Cardiac muscle cell (in vitro differentiated cells and primary cell): ENCODE results near the gene WSB1. TPM values are rescaled to one million over a fixed set of nuclear protein-coding genes. Genes with fewer than 3 reads are reported as not detected.

Experiments
- DNase-seq, 2 donors: peaks; one replicate each; pipeline versions ENCODE4 v3.0.0 to v3.0.0-alpha.2; 2010 to 2017; ENCODE audit warnings: low read depth in 1 of 2, low spot score in 1 of 2
- H3K27ac ChIP-seq: fragments of 200-600 bp; sonication (generic); 2 replicates; pipeline ENCODE4 v1.5.1; 2016
- H3K27me3 ChIP-seq: fragments of 200-600 bp; sonication (generic); 2 replicates; pipeline ENCODE4 v1.6.0; 2016; ENCODE audit warnings: control low read depth
- H3K36me3 ChIP-seq: fragments of 200-600 bp; sonication (generic); 2 replicates; pipeline ENCODE4 v1.5.1; 2016; ENCODE audit warnings: control low read depth
- H3K4me1 ChIP-seq: fragments of 200-600 bp; sonication (generic); 2 replicates; pipeline ENCODE4 v1.8.1; 2017; ENCODE audit warnings: low read depth, mild to moderate bottlenecking, mixed run types
- H3K4me3 ChIP-seq: fragments of 200-600 bp; sonication (generic); 2 replicates; pipeline ENCODE4 v1.5.1; 2016; ENCODE audit warnings: mild to moderate bottlenecking
- H3K9me3 ChIP-seq: fragments of 200-600 bp; sonication (generic); 2 replicates; pipeline ENCODE4 v1.5.1; 2017; ENCODE audit warnings: low read depth, mild to moderate bottlenecking, control low read depth
- CTCF ChIP-seq: IDR thresholded peaks from 2 replicates; pipeline ENCODE4 v1.5.1; 2012; ENCODE audit warnings: low read depth, mild to moderate bottlenecking, low read length
- polyA plus RNA-seq: library from polyadenylated mRNA; unstranded; fragments of >200 nt; fragmentation: Nextera tagmentation; extraction: Ambion mirVana; gene quantifications from 2 replicates; pipeline ENCODE4 v1.2.1, GENCODE V29; 2016
- total RNA-seq: library from RNA; depleted of rRNA; stranded (reverse); fragments of >200 nt; gene quantifications from 2 replicates; pipeline ENCODE4 v1.2.3, GENCODE V29; 2016

Gene WSB1
- total and polyA plus RNA-seq, 2 experiments from 2014 or later: 308 to 471 TPM

GRCh38 chr17:27313301-27313700 lies 19.4 kb downstream of the WSB1 start:
- Histone ChIP-seq H3K27me3 (no peaks in the 10 kb centered on the region), H3K4me1 (peaks cover 10% of the 10 kb centered on the region), H3K4me3 (no peak overlapping the region), H3K9me3 (no peaks in the 10 kb centered on the region), H3K36me3 (peaks cover 80% of the 10 kb centered on the region), H3K27ac (peak overlapping the region; percentile 21)
- no peak for DNase-seq
- no peak for TF ChIP-seq CTCF

- peak overlapping the region; percentile 98 for H3K27ac ChIP-seq
- H3K36me3 ChIP-seq: peaks cover 64% of the 10 kb centered on the region
- H3K27me3 ChIP-seq: no peaks in the 10 kb centered on the region
- TF ChIP-seq CTCF: no peak
- DNase-seq: peak; percentile 84 to 91
- no peak overlapping the region for H3K4me3 ChIP-seq
- no peaks in the 10 kb centered on the region for H3K9me3 ChIP-seq
- H3K4me1 ChIP-seq: peaks cover 12% of the 10 kb centered on the region
Observed at GRCh38 chr17:27315322-27315721, 21.4 kb downstream of the WSB1 start.

- H3K9me3 ChIP-seq: no peaks in the 10 kb centered on the region
- H3K4me1 ChIP-seq: peaks cover 12% of the 10 kb centered on the region
- peaks cover 59% of the 10 kb centered on the region for H3K36me3 ChIP-seq
- TF ChIP-seq CTCF: no peak
- no peak overlapping the region for H3K4me3 ChIP-seq
- H3K27ac ChIP-seq: peak overlapping the region; percentile 98
- H3K27me3 ChIP-seq: no peaks in the 10 kb centered on the region
- DNase-seq: no peak
Observed at GRCh38 chr17:27315796-27316465, 22.0 kb downstream of the WSB1 start.

- DNase-seq: no peak
- H3K36me3 ChIP-seq: peaks cover 40% of the 10 kb centered on the region
- TF ChIP-seq CTCF: no peak
- no peak overlapping the region for H3K4me3 ChIP-seq
- H3K27me3 ChIP-seq: no peaks in the 10 kb centered on the region
- peak overlapping the region; percentile 53 for H3K27ac ChIP-seq
- H3K4me1 ChIP-seq: peaks cover 12% of the 10 kb centered on the region
- H3K9me3 ChIP-seq: no peaks in the 10 kb centered on the region
Observed at GRCh38 chr17:27318228-27318627, 24.3 kb downstream of the WSB1 start.

- peaks cover 12% of the 10 kb centered on the region for H3K4me1 ChIP-seq
- no peak for TF ChIP-seq CTCF
- no peaks in the 10 kb centered on the region for H3K9me3 ChIP-seq
- H3K36me3 ChIP-seq: peaks cover 36% of the 10 kb centered on the region
- H3K27me3 ChIP-seq: no peaks in the 10 kb centered on the region
- DNase-seq: no peak
- H3K4me3 ChIP-seq: no peak overlapping the region
- peak overlapping the region; percentile 53 for H3K27ac ChIP-seq
Observed at GRCh38 chr17:27318633-27319032, 24.7 kb downstream of the WSB1 start.
